ENCODE measurements around the gene MED16. TPM values are rescaled to one million over a fixed set of nuclear protein-coding genes. Genes with fewer than 3 reads are reported as not detected.
"Not testable (repeated sequence)": the region's sequence is repeated elsewhere in the genome, so short reads cannot be mapped to it uniquely, and the experiment has no call there.

Gene MED16
- total RNA-seq, 4 donors from 2014 or later, result 45.1 to 63.9 (median 57.0) TPM

- TF ChIP-seq POLR2AphosphoS5 (IDR thresholded peaks at IDR 0.05) (no peak), POLR2A (IDR thresholded peaks at IDR 0.05) (no peak), CTCF (IDR thresholded peaks at IDR 0.05) (no peak), EP300 (IDR thresholded peaks at IDR 0.05) (no peak)
Measured at GRCh38 chr19:879711-880438, 13.1 kb downstream of the MED16 start.

GRCh38 chr19:878751-879561 is 14.0 kb downstream of the MED16 start:
- DNase-seq (ENCODE audit: low spot score in 2 of 2); H3K27ac ChIP-seq; H3K9me3 ChIP-seq; H3K4me3 ChIP-seq; H3K27me3 ChIP-seq: not testable (repeated sequence)
- peaks cover 86% of the 10 kb centered on the region for H3K36me3 ChIP-seq
- H3K4me1 ChIP-seq, result peaks cover 17% of the 10 kb centered on the region
- 83% methylated on average over 22 of the region's 24 CpGs for WGBS

More at GRCh38 chr19:879711-880438, 13.1 kb downstream of the MED16 start:
- H3K27ac ChIP-seq, result no peak overlapping the region
- no peak overlapping the region for H3K4me3 ChIP-seq
- H3K36me3 ChIP-seq, result peaks cover 88% of the 10 kb centered on the region
- no peaks in the 10 kb centered on the region for H3K27me3 ChIP-seq
- WGBS, result 89% methylated on average over 11 of the region's 37 CpGs
- H3K4me1 ChIP-seq, result peaks cover 10% of the 10 kb centered on the region
- DNase-seq (ENCODE audit: low spot score in 2 of 2), result no peak
- no peaks in the 10 kb centered on the region for H3K9me3 ChIP-seq

GRCh38 chr19:877992-878660 is 14.9 kb downstream of the MED16 start:
- WGBS, result 68% methylated on average over 13 of the region's 23 CpGs
- Histone ChIP-seq H3K4me1 (peaks cover 25% of the 10 kb centered on the region), H3K36me3 (peaks cover 85% of the 10 kb centered on the region)
- H3K9me3 ChIP-seq; H3K4me3 ChIP-seq; DNase-seq (ENCODE audit: low spot score in 2 of 2); H3K27me3 ChIP-seq; H3K27ac ChIP-seq: not testable (repeated sequence)

- TF ChIP-seq CTCF (IDR thresholded peaks at IDR 0.05), result no peak
- no peak for TF ChIP-seq EP300 (IDR thresholded peaks at IDR 0.05)
- TF ChIP-seq POLR2AphosphoS5 (IDR thresholded peaks at IDR 0.05), result no peak
- no peak for TF ChIP-seq POLR2A (IDR thresholded peaks at IDR 0.05)
- Histone ChIP-seq H3K36me3 (peaks cover 73% of the 10 kb centered on the region), H3K27ac (no peak overlapping the region), H3K4me3 (no peak overlapping the region), H3K4me1 (peaks cover 36% of the 10 kb centered on the region), H3K9me3 (no peaks in the 10 kb centered on the region), H3K27me3 (no peaks in the 10 kb centered on the region)
- no peak for DNase-seq (ENCODE audit: low spot score in 2 of 2)
- 100% methylated on average over 1 of the region's 29 CpGs for WGBS
Measured at GRCh38 chr19:876780-877314, 16.1 kb downstream of the MED16 start.

- H3K36me3 ChIP-seq, result peaks cover 70% of the 10 kb centered on the region
- DNase-seq (ENCODE audit: low spot score in 2 of 2), result no peak
- TF ChIP-seq POLR2AphosphoS5 (IDR thresholded peaks at IDR 0.05), result no peak
- no peak for TF ChIP-seq POLR2A (IDR thresholded peaks at IDR 0.05)
- TF ChIP-seq EP300 (IDR thresholded peaks at IDR 0.05), result no peak
- TF ChIP-seq CTCF (IDR thresholded peaks at IDR 0.05), result no peak
- H3K4me1 ChIP-seq, result peaks cover 37% of the 10 kb centered on the region
- H3K27me3 ChIP-seq, result no peaks in the 10 kb centered on the region
- H3K4me3 ChIP-seq, result no peak overlapping the region
- no peak overlapping the region for H3K27ac ChIP-seq
- 86% methylated on average over 18 of the region's 18 CpGs for WGBS
- H3K9me3 ChIP-seq, result no peaks in the 10 kb centered on the region
Measured at GRCh38 chr19:876089-876488, 16.9 kb downstream of the MED16 start.

Data from suprapubic skin (tissue), 4 donors.